NCI-H2171 treated with DMSO at 0.1 percent for 48 hours (cell line): ENCODE data around the gene DMRT2.

Experiments used
- DNase-seq: peaks from one replicate; lab custom pipeline; 2025; lab: John Stamatoyannopoulos, UW

The DMRT2 gene

DNA sequence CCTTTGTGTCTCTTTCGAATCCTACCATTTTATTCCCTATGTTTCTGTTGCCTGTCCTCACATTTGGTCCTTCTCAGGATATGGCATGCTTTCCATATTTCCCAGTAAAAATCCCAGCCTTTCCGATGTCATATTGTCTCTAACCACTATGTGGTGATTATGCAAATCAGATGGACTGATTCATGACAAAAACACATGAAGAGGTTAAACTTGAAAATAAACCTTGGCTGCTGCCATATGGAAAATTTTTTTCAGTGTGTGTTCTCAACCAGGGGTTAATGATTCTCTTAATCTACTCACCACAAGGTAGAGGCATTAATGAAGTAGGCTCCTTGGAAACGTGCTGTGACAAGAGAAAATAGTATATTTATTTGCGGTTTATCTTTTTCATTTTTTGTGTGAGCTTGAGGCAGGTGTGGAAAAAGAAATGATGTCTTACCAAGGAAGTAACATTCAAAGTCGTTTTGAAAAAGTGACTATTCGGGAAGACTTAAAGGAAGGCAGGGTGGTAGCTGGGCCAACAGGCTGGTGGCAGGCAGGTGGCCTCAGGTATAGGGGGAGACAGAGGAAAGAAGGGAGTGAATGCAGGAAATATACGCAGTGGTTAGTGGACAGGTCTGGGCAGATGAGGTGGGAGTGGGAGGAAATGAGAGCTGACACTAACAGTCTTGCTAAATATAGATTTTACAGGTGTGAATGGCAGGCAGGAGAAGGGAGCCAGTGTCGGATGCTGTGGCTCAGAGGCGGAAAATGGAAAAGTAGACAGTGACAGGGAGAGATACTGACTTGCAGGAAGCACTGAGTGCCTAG is 46.2 kb downstream of the DMRT2 start:
- DNase-seq: peak; percentile 20

DNA sequence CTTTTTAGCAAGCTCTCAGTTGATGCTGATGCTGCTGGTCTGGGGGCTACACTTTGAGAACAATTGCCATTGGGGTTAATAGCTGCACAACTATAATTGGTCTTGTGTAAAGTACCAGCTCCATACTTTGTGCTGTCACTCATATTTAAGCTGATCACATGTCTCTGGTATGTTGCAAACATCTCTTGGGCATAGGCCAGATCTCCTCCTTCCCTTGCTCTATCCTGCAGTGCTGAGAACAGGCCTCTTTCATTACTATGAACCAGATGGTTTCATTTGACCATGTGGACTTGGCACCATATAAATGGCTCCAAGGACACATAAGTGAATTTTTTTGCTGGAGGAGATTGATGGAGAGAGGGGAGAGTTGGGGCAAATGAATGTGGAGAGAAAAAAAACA is 48.4 kb downstream of the DMRT2 start:
- DNase-seq: no peak

DNA sequence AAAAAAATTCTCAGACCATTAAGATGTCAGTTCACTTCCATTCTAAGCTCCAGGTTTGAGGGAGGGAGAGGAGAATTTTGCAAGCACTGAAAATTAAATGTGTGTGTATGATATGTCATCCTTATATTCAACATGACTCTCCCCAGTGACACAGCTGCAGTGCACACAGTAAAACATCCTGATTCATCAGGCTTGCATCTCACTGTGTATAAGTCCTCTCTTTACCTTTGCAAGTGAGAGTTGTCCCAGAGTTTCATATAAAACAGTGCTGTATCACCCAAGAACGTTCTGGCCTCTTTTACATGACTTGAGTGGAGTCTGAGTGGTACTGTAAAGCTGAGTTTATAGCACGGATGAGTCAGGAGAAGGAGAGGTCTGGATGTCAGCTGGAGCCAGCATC is 50.0 kb downstream of the DMRT2 start:
- no peak for DNase-seq

DNA sequence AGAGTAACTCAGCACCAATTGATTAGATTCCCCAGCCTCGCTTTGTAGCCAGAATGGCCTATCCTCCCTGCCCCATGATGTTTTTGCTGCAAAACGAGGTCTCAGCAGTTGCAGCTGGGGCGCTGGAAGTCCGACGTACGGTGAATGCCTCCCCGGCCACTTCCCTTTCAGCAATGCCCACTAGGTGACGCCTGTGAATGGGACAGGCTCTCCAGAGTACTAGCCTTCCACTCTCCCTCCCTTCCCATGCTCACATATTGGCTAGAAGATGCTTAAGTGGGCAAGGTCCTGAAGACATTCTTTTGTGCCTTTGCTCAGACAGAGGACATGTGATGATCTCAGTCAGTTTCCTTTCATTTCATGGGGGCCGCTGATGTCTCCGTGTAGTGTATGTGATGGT is 50.8 kb downstream of the DMRT2 start:
- peak; percentile 9 for DNase-seq

DNA sequence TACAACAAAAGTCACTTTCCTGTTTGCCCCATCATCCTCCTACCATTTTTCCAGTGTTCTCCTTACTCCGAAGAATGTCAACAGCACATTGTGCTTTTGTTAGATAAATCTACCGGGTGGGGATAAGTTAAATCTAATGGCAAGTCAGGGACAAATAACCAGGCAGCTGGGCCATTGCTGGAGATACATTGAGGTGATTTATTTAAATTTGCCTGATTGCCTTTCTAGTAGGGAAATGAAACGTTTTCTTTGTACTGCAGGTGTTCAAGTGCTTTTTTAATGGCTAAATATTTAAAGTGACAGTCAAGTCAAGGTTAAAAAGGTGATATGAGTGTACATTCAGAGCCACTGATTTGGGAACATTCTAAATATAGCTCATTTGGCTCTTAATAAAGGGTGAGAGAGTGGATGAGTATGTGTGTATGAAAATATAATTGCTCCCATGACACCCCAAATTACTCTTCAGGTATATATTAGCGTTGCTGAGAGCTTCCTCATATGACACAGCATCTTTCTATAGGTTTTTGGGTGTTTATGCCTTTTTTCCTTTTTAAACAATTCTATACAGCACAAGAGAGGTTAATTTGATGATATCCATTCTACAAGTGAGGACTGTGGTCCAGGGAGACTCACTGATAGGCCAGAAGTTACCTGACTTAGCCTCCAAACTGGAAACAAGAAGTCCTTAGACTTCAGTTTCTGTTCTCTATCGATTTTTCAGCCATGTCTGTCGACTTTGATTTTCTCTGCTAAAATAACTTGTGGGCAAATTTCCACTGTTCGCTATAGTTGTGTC is 51.9 kb downstream of the DMRT2 start:
- no peak for DNase-seq

DNA sequence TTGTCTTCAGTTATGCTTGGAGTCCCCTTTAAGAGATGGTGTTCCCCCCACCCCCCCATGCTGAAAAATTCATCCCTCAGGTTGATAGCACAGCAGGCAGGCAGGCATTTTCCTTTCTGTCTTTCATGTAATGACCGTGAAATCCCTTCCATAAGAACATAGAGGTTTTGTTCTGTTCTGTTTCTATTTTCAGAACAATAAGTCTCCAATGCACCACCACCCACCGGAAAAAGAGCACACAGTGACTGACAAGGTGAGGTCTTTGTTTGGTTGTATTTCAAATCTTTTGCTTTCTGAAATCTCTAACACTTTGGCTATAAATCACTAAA is 52.4 kb downstream of the DMRT2 start:
- DNase-seq: no peak
